Measurements from ENCODE around the gene TMF1.

Gene TMF1

DNA sequence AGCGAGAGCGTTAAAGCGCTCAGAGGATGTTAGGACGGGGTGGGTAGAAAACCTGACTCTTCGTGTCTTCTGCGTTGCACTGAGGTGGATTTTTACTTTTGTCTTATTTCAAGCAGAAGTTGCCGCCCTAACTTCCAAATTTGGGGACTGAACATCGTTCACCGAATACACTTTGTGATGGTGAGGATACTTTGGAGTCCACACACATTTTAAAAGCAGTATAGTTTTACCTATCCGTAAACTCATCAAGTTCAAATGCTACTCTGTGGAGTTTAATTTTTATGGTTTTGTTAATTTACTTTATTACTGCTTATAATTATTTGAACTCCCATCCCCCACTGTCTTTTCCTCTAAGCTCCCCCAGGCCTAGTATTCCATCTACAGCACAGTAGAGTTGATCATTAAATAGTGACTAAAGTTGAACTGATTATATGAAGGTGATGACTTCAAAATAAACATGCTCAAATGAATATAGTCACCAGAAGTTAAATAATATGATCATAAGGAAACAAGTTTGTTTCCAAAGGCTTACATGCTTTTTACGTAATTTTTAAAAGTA lies 38.0 kb downstream of the TMF1 start:
- DNase-seq (ENCODE audit: low read depth) = no peak

DNA sequence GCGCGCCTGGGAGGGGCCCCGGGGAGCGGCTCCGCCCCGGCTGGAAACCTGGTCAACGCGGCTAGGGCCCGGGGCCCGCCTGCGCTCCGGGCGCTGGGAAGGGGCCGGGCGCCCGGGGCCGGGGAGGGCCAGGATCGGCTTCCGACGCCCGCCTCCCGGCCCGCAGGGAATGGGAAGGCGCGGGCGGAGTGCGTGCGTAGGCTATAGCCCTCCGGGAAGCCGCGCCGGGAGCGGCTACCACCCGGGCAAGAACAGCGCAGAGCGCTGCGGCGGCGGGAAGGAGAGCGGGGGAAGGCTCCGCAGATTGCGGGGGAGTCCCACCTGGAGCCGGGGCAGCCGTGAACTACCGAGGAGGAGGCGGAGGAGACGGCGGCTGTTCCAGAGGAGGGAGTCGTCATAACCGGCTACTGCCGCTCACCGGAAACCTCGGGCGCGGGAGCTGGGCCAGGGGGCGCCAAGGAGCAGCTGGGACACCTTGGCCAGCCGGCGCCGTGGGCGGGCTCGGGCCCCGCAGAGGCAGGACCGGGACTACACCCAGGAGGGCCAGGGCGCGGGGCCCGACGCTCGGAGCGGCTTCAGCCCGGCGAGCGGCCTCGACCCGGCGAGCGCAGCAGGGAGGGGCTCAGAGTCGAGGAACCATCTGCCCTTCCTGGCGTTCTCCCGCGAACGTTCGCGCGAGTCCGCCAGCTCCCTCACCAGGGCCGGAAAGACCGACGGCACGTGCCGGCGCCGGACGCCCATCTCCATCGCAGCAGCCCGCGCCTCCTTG lies 38.7 kb downstream of the TMF1 start, which contains the start of gene EOGT:
Gene EOGT (minus strand): TSS at position 432 of the 769 bp plus-strand sequence. CDS start 3,838 bp downstream, outside the sequence.
- peak; percentile 76 for DNase-seq (ENCODE audit: low read depth)

DNA sequence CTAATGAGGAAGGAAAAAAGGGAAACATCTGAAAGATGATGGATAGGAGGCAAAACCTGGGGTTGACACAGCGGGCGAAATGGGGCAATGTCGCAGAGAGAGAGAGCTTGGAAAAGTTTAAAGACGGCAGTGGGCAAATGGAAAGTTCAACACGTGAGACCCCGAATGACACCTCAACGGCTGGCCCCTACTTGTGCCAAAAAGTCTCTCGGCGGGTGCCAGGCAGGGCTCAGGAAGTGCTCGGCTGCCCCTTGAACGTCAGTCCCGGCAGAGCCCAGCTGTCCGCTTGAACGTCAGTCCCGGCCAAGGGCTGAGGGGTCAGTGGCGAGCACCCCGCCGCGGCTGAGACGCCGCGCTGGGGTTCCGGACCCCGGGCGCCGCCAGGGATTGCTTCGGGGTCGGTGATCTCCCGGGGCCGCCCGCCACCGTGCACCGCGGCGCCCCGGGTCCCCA lies 39.3 kb downstream of the TMF1 start:
- no peak for DNase-seq (ENCODE audit: low read depth)

DNA sequence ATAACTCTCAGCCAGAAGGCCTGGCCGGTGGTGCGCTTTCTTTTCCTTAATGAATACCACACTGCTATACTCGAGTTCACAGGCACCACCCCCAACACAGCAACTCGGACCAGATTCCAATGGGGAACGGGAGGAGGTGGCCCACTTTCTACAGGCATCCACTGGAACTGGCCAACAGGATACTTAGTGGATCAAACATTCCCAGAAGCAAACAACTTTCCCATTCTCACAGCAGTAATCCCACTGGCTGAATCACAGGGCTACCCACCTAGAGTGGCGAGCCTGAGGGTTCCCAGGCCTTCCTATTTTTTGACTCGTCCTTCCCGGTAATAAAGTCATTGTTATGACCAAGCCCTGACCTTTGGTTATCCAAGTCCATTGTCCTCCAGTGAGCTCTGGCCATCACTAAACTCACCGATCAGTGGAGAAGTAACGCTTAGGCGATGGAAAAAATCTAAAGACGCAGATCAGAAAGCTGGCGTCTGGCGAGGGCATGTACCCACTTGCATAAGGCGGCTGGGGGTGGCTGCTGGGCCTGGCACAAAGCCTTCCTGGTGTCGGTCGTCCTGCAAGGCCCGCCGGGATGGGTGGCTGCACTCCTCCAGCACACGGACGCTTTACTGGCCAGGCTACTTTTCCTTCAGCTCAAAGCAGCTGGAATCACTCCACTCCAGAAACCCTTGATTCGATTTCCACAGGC lies 39.9 kb downstream of the TMF1 start:
- DNase-seq (ENCODE audit: low read depth) = no peak

DNA sequence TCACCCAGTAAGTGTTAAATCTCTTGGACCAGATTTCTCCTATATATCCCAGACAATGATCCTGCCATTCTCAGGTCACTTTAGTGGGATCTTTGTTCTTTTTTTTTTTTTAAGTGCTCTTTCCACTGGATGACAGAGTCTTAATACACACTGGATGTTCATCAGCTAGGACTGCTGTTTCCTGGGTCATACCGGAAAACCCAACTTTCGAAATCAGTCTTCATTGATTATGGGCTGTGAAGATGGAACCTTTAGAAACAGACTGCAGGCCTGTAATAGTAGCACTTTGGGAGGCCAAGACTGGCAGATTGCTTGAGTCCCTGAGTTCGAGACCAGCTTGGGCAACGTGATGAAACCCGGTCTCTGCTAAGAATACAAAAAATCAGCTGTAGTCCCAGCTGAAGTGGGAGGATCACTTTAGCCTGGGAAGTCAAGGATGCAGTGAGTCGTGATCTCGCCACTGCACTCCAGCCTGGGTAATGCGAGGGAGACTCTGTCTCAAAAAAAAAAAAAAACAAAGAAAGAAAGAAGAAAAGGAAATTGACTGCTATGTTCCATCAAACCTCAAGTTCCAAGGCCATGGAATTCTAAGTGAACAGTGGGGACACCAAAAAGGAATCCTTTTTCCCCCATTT lies 40.9 kb downstream of the TMF1 start:
- DNase-seq (ENCODE audit: low read depth) = no peak

DNA sequence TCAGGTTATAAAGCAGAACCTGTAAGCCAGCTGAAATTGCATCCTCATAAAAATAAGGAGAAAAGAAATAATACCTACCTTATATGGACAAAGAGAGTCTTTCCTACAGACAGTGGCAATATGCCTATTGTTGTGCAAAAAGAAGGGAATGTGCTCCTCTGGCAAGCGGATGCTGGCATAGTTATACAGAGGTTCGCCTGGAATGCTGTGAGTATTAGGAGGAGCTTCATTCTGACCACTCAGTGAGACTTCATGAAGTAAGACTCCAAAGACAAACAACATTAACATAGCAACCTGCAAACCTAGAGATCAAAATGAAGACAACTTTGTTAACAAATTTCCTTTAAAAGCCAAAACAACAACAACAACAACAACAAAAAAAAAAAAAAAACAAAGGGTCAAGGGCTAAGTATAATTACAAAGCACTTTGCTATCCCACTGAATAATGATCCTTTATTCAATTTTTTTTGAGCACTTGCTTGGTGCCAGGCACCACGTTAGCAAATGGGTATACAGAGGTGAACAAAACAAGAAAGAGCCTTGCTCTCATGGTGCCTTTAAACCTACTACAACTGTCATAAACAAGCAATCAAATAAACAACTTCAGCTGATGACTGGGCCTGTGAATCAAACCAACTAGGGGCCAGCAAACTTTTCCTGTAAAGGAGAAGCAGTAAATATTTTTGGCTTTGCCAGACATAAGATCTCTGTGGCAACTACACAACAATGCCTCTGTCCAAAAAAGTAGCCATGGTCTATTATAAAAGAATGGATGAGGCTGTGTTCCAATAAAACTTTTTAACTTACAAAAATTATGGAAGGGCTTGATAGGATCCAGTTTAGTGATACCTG lies 42.3 kb downstream of the TMF1 start:
- no peak for DNase-seq (ENCODE audit: low read depth)

DNA sequence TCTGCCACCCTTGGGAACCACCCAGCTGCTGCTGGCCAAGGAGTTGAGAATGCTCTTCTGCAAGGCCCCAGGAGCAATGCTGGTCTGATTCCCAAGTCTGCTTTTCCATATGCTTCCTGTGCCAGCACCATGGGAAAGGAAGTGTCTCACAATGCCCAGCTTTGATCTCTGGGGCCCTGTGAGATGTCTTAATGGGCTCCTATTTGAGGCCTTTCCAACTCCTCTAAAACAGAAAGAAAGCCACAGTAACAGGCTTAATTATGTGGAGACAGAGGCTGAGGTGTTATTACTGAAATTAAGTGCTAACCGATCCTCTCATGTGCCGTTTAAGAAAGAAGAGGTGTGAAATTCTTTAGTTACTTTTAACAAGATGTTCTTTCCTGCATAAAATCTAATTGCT lies 43.2 kb downstream of the TMF1 start:
- DNase-seq (ENCODE audit: low read depth) = no peak

DNA sequence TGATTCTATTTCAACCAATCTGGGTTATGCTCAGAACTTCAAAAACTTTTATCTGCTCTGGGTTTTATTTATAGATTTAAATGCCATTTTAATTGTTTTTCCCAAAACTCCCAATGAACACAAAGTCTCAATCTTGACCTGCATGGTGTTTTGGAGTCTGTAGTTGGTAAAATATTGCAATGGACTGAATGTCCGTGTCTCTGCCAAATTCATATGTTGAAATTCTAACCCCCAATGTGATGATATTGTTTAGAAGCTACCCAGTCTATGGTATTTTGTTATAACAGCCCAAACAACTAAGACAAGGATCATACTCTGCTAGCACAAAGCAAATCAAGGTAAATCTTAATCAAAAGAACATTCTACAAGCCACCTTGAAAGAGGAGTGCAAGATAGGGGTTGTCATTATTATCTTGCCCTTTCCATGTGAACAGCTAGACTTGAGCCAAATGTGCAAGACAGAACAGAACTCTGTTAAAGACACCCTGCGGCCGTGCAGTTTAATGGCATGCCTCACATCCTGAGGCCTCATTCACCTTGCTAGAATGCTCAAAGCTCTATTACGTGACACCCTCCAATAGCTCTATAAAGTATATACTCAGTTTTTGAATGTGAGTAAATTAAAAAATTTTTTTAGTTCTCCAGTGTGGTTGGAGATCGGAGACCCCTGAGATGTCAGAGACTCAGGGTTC lies 46.2 kb downstream of the TMF1 start:
- DNase-seq (ENCODE audit: low read depth) = no peak

DNA sequence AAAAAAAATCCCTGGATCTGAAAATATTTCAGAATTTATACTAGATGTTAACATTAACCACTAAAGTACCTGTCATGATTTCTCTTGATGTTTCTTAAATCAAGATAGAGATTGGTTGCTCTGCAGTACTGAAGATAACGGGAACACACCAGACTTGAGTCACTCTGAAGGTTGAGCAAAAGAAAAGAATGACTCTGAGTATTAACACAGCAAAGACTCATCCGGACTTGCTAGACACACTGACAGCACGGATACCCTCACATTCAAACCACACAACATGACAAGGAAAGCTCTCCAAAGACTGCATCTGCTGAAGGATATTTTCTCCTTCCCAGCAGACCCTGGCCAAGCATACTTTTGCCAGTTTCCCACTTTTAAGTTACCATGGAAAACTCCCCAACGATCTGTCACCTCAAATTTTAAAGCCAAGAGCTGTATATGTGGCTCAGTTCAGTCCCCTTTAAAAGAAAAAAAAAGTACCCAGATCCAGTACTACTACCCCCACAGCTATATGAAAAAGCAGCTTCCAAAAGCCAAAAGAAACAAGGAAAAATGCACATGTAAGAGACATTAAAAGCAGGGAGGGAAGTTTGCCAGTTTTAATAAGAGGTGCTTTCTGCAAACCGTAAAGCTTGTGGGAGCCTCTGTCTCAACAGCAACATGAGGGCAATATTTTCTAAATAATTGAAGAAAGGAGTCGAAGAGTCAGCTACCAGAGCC lies 46.9 kb downstream of the TMF1 start:
- no peak for DNase-seq (ENCODE audit: low read depth)

DNA sequence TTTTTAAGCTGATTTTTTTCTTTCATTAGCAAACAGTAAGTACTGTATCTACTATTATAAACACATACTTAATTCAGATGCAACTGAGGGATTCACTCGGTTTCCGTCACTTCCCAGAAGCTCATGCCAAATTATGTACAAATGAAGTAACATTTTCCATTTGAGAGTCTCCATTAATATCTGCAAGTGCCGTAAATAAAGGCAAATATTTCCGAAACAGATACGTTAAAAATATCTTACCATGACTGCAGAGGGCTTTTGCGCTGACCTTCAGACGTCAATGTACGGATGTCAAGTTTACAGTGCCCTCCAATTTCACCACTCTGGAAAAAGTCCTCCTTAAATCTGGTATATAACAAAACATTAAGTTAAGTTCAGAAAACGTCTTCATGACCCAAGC lies 48.0 kb downstream of the TMF1 start:
- DNase-seq (ENCODE audit: low read depth) = no peak

DNA sequence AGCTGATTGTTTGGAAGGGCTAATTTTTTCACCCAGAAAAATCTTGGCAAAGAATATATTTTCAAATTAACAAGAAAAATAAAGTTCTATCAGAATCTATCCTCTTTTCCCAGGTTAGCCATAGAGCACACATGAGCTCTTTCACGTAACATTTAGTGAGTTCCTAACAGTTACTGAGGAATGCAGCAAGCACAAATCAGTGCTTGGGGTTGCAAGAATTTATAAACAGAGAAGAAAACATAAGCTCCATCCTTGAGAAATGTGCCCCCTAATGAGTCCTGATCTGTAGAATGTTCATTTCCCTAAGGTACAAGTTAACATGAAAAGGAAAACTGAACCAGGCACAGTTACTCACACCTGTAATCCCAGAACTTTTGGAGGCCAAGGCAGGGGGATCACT lies 52.5 kb downstream of the TMF1 start:
- DNase-seq (ENCODE audit: low read depth) = no peak

DNA sequence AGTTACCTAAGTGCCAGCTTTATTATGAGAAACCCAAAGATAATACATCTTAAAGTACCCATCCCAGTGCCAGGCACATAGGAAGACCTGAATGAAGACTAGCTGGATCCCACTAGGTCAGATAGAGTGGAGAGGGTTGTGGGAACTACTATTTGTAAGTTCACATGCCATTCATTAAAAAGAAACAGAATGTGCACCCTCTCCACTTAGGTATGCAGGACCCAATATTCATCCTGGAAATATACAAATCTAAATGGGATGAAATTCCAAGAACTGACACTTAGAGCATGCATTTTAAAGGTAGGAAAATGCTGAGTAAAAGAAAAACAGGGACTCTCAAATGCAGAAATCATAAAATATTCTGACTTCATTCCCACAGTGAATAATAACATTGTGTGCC lies 53.0 kb downstream of the TMF1 start:
- DNase-seq (ENCODE audit: low read depth) = no peak

DNA sequence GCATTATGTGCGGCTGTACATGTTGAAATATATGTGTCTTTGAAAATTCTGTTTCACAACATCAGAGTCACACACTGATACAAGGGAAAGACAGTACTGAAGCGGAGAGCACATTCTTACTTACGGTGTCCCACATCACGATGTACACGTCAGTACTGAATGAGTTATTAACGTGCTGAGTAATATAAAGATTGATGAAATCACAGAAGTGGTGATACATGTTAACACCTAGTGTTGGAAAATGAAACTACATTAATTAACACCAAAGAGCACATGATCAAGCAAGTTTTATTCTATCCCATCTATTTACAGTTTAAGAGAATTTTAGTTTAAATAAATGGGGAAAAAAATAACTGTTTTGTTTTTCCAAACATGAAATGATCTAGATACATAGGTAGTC lies 54.2 kb downstream of the TMF1 start:
- no peak for DNase-seq (ENCODE audit: low read depth)

DNA sequence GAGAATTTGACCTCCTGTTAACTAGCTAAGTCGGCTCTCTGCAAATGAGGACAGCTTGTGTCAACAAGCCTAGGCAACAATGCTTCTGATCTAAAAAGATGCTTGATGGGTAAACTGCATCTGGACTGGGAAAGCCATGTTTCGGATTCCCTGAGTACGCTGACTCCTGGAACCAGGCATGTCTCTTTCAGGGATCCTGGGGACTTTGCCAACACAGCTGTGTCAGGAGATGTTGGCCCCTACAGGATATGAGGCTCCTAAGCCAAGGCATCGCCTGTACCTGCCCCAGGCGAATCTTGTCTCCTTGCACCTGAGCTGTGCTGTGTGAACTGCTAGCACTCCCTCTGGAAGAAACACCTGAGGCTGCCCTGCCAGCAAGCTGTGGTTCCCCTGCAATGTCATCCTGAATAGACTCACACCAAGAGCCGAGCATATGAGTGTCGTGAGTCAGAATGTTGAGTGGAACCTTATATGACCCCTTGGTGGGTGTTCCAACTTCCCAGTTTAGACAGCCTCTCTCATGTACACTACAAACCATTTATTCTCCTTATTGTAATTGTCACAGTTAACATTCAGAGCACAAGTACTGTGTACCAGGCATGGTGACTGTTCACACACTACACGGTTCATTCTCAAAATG lies 55.7 kb downstream of the TMF1 start:
- no peak for DNase-seq (ENCODE audit: low read depth)

DNA sequence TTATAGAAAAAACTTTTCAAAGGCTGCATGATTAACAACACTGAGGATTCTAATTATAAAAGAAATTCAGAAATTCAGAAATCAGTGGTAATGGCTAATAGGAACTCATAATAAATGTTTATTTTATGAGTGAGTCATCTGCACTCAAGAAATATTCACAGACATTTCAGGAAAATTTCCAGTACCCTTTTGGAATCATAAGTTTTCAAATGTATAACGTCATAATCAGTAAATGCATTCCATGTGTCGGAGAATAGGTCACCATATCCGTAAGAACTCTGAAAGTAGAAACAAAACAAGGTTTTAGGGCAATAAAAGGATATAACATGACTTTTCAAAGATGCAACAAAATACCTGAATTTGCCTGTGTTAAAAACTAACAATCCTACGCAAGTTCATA lies 63.4 kb downstream of the TMF1 start:
- no peak for DNase-seq (ENCODE audit: low read depth)

DNA sequence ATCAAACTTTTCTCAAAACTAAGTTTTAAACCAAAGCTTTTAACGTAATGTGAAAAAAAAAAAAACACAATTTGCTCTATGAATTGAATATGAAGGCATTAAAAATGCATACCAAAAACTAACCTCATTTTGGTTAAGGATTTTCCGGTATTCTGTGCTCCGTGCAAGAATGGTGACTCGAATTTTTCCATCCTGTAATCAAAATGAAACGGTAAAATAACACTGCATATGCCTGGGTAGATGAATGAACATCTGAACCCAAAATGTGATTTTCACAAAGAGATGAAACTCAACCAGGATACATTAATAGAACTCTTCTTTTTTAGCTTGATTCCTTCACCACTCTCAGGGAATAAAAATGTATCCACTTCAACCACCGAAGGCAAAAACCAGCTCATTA lies 64.8 kb downstream of the TMF1 start:
- DNase-seq (ENCODE audit: low read depth) = no peak

DNA sequence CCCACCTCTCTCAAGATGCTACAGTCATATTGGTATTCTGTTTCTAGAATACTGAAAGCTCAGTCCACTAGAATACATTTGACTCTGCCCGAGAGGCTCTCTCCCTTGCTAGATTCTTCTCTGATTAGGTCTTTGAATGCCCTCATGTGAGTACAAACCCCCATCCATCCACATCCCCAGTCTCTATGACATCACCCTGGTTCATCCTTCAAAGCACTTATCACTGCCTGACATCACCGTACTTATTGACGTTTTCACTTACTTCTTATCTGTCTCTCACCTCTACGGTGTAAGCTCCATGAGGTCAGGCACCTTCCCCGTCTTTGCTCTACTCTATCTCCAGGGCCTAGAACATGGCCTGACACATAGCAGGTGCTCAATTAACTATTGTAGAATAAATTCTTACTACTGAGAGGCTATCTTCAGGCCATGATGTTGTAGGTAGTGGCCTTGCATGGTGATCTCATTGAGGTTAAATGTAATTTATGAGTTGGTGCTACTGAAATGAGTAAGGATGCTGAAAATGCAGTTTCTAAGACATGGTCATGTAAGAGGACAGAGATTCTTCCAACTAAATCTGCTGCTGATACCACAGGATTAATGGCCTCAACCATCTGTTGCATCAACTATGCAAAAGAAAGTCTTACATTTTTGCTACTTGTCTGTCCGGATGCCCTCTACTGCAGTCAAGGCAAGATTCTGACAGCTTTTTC lies 65.5 kb downstream of the TMF1 start:
- no peak for DNase-seq (ENCODE audit: low read depth)

DNA sequence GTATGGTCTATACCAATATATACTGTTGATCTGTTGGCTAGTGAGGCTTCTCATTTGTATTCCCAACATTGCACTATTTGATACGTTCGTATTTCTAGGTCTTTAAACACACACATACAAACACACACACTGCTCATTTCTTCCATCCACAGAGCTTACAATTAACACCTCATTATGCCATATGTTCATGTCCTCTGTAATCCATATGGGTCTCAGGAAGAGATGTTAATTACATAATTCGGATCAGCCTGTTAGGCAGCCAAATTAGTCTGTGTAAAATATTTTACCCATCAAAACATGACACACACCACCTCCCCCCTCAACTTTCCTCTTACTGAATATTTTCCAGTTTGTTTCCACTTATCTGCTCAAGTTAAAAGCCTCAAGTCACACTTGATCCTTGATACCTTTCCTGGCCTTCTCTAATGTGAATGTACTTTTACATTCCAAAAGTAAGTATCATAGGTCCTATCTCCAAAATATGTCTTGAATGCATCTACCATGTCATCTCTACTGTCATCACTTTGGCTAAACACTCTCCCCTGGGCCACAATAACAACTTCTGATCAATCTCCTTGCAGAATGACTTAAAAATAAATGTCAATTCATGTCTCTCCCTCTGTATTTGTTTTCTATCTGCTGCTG lies 66.9 kb downstream of the TMF1 start:
- DNase-seq (ENCODE audit: low read depth) = no peak

DNA sequence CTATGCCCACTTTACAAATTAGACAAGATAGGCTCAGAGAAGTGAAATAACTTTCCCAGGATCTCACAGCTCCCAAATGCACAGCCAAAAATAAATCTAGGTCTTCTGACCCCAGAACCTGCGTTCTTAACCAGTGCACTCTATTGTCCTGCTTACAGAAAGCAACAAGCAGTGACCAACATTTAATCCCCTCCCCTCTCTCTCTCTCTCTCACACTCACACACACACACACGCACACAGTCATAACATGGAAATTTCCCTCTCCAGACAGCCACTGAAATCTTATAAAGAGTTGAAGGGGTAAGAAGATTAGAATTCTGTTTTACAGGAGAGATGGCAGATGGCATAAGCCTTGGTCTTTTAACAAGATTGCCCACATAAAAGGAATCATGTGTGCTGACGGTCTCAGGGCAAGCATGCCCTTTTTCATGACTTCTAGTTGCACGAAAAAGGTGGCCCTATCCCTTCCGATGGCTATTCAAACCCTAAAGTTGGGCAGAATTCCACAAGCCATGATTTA lies 68.1 kb downstream of the TMF1 start:
- no peak for DNase-seq (ENCODE audit: low read depth)

All from stimulated activated CD8-positive, alpha-beta memory T cell treated with anti-CD3 and anti-CD28 coated beads, Interleukin-4, amount 100 ng/mL, for 24 hours (primary cell).